H1 (cell line): ENCODE results near the gene NANOS2. TPM values are rescaled to one million over a fixed set of nuclear protein-coding genes. Genes with fewer than 3 reads are reported as not detected.

Experiments
- CTCF ChIA-PET: fragments of 300-600 bp; sonication (Branson Sonifier 250); formaldehyde crosslinking; loops from one replicate; lab custom pipeline; 2021; ENCODE audit not compliant: partially characterized antibody; lab: Charles Lee
- POLR2A ChIA-PET: fragments of 300-600 bp; sonication (Branson Sonifier 250); formaldehyde crosslinking; loops from one replicate; lab custom pipeline; 2021; ENCODE audit warnings: inconsistent platforms; ENCODE audit not compliant: partially characterized antibody; lab: Charles Lee
- DNase-seq, 2 experiments: peaks; one replicate each; pipeline versions ENCODE4 v3.0.0 to v3.0.0-alpha.2; 2010 to 2022; ENCODE audit warnings: low spot score in 2 of 2, low read depth in 1 of 2, mixed read lengths in 1 of 2
- FAIRE-seq: peaks from 2 replicates; lab custom pipeline; 2011; peaks lifted over from hg19 to GRCh38; lab: Jason Lieb, UNC
- H2AFZ ChIP-seq: 2 replicates; pipeline ENCODE4 v1.8.1; 2012; ENCODE audit warnings: low read length, inconsistent platforms
- H2AK5ac ChIP-seq: 2 replicates; pipeline ENCODE4 v1.6.1; 2013; ENCODE audit warnings: low read depth, low read length
- H2BK120ac ChIP-seq: replicated peaks from 2 replicates; pipeline ENCODE3; 2013; ENCODE audit warnings: low read depth, low read length, inconsistent platforms
- H2BK12ac ChIP-seq: 2 replicates; pipeline ENCODE4 v1.6.1; 2013; ENCODE audit warnings: low read depth, low read length
- H2BK15ac ChIP-seq: 2 replicates; pipeline ENCODE4 v1.6.1; 2013; ENCODE audit warnings: low read length
- H2BK20ac ChIP-seq: 2 replicates; pipeline ENCODE4 v1.6.1; 2013; ENCODE audit warnings: low read length
- H2BK5ac ChIP-seq: 2 replicates; pipeline ENCODE4 v1.6.1; 2013; ENCODE audit warnings: low read depth, low read length
- H3K14ac ChIP-seq: 2 replicates; pipeline ENCODE4 v1.6.1; 2013; ENCODE audit warnings: inconsistent platforms; ENCODE audit not compliant: insufficient read length
- H3K18ac ChIP-seq: 2 replicates; pipeline ENCODE4 v1.6.1; 2013; ENCODE audit warnings: low read length; ENCODE audit errors: extremely low read depth
- H3K23ac ChIP-seq: 2 replicates; pipeline ENCODE4 v1.6.1; 2013; ENCODE audit warnings: inconsistent platforms; ENCODE audit not compliant: insufficient read length
- H3K23me2 ChIP-seq: 2 replicates; pipeline ENCODE4 v1.6.1; 2013; ENCODE audit warnings: low read depth, low read length
- H3K27ac ChIP-seq: 2 replicates; pipeline ENCODE4 v1.6.1; 2011; ENCODE audit warnings: low read depth, low read length, inconsistent platforms
- H3K27me3 ChIP-seq, 4 experiments: replicated peaks in 1 of 4; 1 replicate in 1 of 4; 2 replicates in 3 of 4; pipeline versions ENCODE4 v1.6.1 to v1.8.1; 2011 to 2013; ENCODE audit warnings: low read length in 3 of 4, mild to moderate bottlenecking in 3 of 4, inconsistent platforms in 2 of 4, mixed read lengths in 2 of 4, moderate library complexity in 1 of 4; ENCODE audit not compliant: control insufficient read depth in 3 of 4, insufficient read depth in 3 of 4; ENCODE audit errors: extremely low read depth in 1 of 4
- H3K36me3 ChIP-seq, 4 experiments: 2 replicates each; pipeline versions ENCODE4 v1.6.1 to v1.8.1; 2011 to 2013; ENCODE audit warnings: mild to moderate bottlenecking in 4 of 4, low read length in 3 of 4, moderate library complexity in 2 of 4, control low read depth in 1 of 4, inconsistent platforms in 1 of 4; ENCODE audit not compliant: insufficient read depth in 4 of 4, control insufficient read depth in 2 of 4
- H3K4ac ChIP-seq: replicated peaks from 2 replicates; pipeline ENCODE3; 2013; ENCODE audit warnings: low read length, low read depth, mixed read lengths, inconsistent platforms; ENCODE audit not compliant: insufficient read length
- H3K4me1 ChIP-seq, 4 experiments: replicated peaks in 1 of 4; 1 replicate in 1 of 4; 2 replicates in 3 of 4; pipeline versions ENCODE4 v1.6.1 to v1.8.1; 2011 to 2013; ENCODE audit warnings: low read length in 3 of 4, inconsistent platforms in 2 of 4, mixed read lengths in 1 of 4; ENCODE audit not compliant: insufficient read depth in 4 of 4, control insufficient read depth in 3 of 4
- H3K4me2 ChIP-seq, 2 experiments: 2 replicates each; pipeline versions ENCODE4 v1.6.1 to v1.8.1; 2011 to 2013; ENCODE audit warnings: low read depth in 2 of 2, low read length in 2 of 2, control low read depth in 1 of 2, inconsistent platforms in 1 of 2, mild to moderate bottlenecking in 1 of 2; ENCODE audit not compliant: insufficient read depth in 1 of 2
- H3K4me3 ChIP-seq, 4 experiments: fragments of 200-600, 300-600 bp in 1 of 4; sonication (generic), shearing (Covaris generic), sonication (Bioruptor Twin) in 1 of 4; 2 replicates each; pipeline versions ENCODE4 v1.5.1 to v1.8.1; 2011 to 2016; ENCODE audit warnings: low read length in 4 of 4, low read depth in 3 of 4, control low read depth in 2 of 4, inconsistent platforms in 2 of 4, mild to moderate bottlenecking in 2 of 4, mixed read lengths in 1 of 4, moderate library complexity in 1 of 4; ENCODE audit not compliant: insufficient read depth in 2 of 4; ENCODE audit errors: extremely low read depth in 1 of 4
- H3K56ac ChIP-seq: replicated peaks from 2 replicates; pipeline ENCODE3; 2013; ENCODE audit warnings: low read depth, mild to moderate bottlenecking, mixed read lengths, low read length, inconsistent platforms; ENCODE audit not compliant: insufficient read length
- H3K79me1 ChIP-seq: 2 replicates; pipeline ENCODE4 v1.6.1; 2013; ENCODE audit warnings: low read depth, low read length, control low read depth
- H3K79me2 ChIP-seq, 2 experiments: 2 replicates each; pipeline versions ENCODE4 v1.6.1 to v1.8.1; 2012 to 2013; ENCODE audit warnings: low read length in 2 of 2, mild to moderate bottlenecking in 2 of 2, inconsistent platforms in 1 of 2; ENCODE audit not compliant: insufficient read depth in 2 of 2, control insufficient read depth in 1 of 2
- H3K9ac ChIP-seq, 4 experiments: replicated peaks in 1 of 4; 1 replicate in 1 of 4; 2 replicates in 3 of 4; pipeline versions ENCODE4 v1.6.1 to v1.8.1; 2011 to 2013; ENCODE audit warnings: low read depth in 3 of 4, low read length in 3 of 4, control low read depth in 2 of 4, mild to moderate bottlenecking in 2 of 4, moderate library complexity in 2 of 4, inconsistent platforms in 1 of 4; ENCODE audit errors: extremely low read depth in 1 of 4
- H3K9me3 ChIP-seq, 2 experiments: 2 replicates each; pipeline versions ENCODE4 v1.6.1 to v1.8.1; 2012 to 2013; ENCODE audit warnings: mild to moderate bottlenecking in 2 of 2, moderate library complexity in 2 of 2, control low read depth in 1 of 2, inconsistent platforms in 1 of 2, low read depth in 1 of 2, low read length in 1 of 2, mixed read lengths in 1 of 2; ENCODE audit not compliant: insufficient read depth in 2 of 2
- H4K20me1 ChIP-seq, 2 experiments: replicated peaks in 1 of 2; 2 replicates each; pipeline versions ENCODE3 to v1.8.1; 2011 to 2013; ENCODE audit warnings: inconsistent platforms in 2 of 2, low read length in 2 of 2, mild to moderate bottlenecking in 1 of 2; ENCODE audit not compliant: insufficient read depth in 2 of 2, control insufficient read depth in 1 of 2
- H4K5ac ChIP-seq: 2 replicates; pipeline ENCODE4 v1.6.1; 2013; ENCODE audit warnings: low read length, low read depth, mixed read lengths, inconsistent platforms; ENCODE audit not compliant: insufficient read length
- H4K8ac ChIP-seq: 2 replicates; pipeline ENCODE4 v1.8.0; 2013; ENCODE audit warnings: mild to moderate bottlenecking, moderate library complexity, low read length, inconsistent platforms; ENCODE audit not compliant: insufficient read depth; ENCODE audit errors: extremely low read depth
- H4K91ac ChIP-seq: replicated peaks from 2 replicates; pipeline ENCODE3; 2013; ENCODE audit warnings: low read length, mixed read lengths, inconsistent platforms; ENCODE audit not compliant: insufficient read length
- CHD1 ChIP-seq: IDR thresholded peaks from 2 replicates; pipeline ENCODE4 v1.6.1; 2012; ENCODE audit warnings: low read depth, low read length, improper control_type of control experiment
- MAFK ChIP-seq: IDR thresholded peaks from 2 replicates; pipeline ENCODE4 v1.6.1; 2012; ENCODE audit warnings: low read depth, mild to moderate bottlenecking, improper control_type of control experiment, low read length
- SIN3A ChIP-seq, 2 experiments: IDR thresholded peaks in 1 of 2; conservative IDR thresholded peaks in 1 of 2; 2 replicates each; pipeline ENCODE4 v1.6.1; 2011 to 2012; ENCODE audit warnings: low read length in 2 of 2, improper control_type of control experiment in 1 of 2, low read depth in 1 of 2, mild to moderate bottlenecking in 1 of 2
- TEAD4 ChIP-seq: IDR thresholded peaks from 2 replicates; pipeline ENCODE4 v1.6.1; 2012; ENCODE audit warnings: low read depth, low read length, inconsistent platforms, mixed read lengths
- WGBS, 2 experiments: shearing (Covaris generic) in 1 of 2; methylation state at CpG; one replicate each; pipeline versions ENCODE4 v1.1.6 to v1.1.7; 2013 to 2015; ENCODE audit warnings: low lambda C conversion rate in 2 of 2, mixed read lengths in 2 of 2, inconsistent platforms in 1 of 2, low coverage in 1 of 2, missing lambda C conversion rate in 1 of 2; ENCODE audit not compliant: insufficient replicate concordance in 2 of 2, insufficient coverage in 1 of 2, insufficient read length in 1 of 2; ENCODE audit errors: extremely low coverage in 1 of 2, missing lambda C conversion rate in 1 of 2; 5-methylcytosine and 5-hydroxymethylcytosine counted together
- polyA plus RNA-seq, 7 experiments: library from polyadenylated mRNA; depleted of rRNA in 3 of 7; stranded (reverse) in 5 of 7; unstranded in 2 of 7; fragments of >200 nt in 5 of 7; fragments of 200-250 nt in 2 of 7; gene quantifications; 1 replicate in 5 of 7; 2 replicates in 1 of 7; 4 replicates in 1 of 7; pipeline versions ENCODE4 v1.2.1 to v1.2.3, GENCODE V29; 2011 to 2013; ENCODE audit warnings: missing spikeins in 2 of 7, mixed read lengths in 2 of 7
- total RNA-seq: library from RNA; stranded (reverse); fragmentation: NEBNext Ultra II Directional; extraction: Animal tissue kit (Norgen Biotek cat#: 25700); gene quantifications from 2 replicates; pipeline ENCODE4 v1.2.1, GENCODE V29; 2021

NANOS2 gene
- total and polyA plus RNA-seq, 2 of the 8 experiments (the other 6 are each of a cell fraction or from before 2014, with no cell fraction given), result 0.20 TPM; not detected in 1

DNA sequence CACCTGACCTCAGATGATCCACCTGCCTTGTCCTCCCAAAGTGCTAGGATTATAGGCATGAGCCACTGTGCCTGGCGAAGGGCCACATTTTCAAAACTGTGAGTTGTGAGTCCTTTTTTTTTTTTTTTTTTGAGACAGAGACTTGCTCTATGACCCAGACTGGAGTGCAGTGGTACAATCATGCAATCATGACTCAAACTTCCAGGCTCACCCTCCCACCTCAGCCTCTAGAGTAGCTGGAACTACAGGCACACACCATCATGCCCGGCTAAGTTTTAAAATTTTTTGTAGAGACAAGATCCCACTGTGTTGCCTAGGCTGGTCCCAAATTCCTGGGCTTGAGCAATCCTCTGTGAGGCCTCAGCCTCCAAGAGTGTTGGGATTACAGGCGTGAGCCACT is 8.4 kb downstream of the NANOS2 start:
- Histone ChIP-seq H2AK5ac (no peak overlapping the region), H2BK5ac (no peak overlapping the region), H3K23me2 (peaks cover 16% of the 10 kb centered on the region; the same call in 1 of the 2 replicates), H3K9ac (no peak overlapping the region), H4K8ac (no peak overlapping the region), H3K9me3 (no peaks in the 10 kb centered on the region), H3K14ac (no peak overlapping the region), H3K4me1 (peaks cover 0 to 2% (median 0%) of the 10 kb centered on the region in 4 experiments; a peak in 3 of 7 replicates), H3K36me3 (no peaks in the 10 kb centered on the region), H3K23ac (no peak overlapping the region), H4K20me1 (peaks cover 0 to 2% of the 10 kb centered on the region in 2 experiments), H3K27me3 (peaks cover 0 to 4% (median 4%) of the 10 kb centered on the region in 4 experiments; a peak in 4 of 7 replicates), H2BK120ac (no peak overlapping the region), H3K27ac (no peak overlapping the region), H2AFZ (no peak overlapping the region), H2BK15ac (no peak overlapping the region), H4K5ac (no peak overlapping the region), H2BK20ac (no peak overlapping the region), H3K56ac (no peak overlapping the region), H3K18ac (no peak overlapping the region), H3K4me3 (no peak overlapping the region), H4K91ac (no peak overlapping the region), H3K79me1 (no peaks in the 10 kb centered on the region), H2BK12ac (no peak overlapping the region), H3K4me2 (no peak overlapping the region), H3K4ac (no peak overlapping the region), H3K79me2 (no peaks in the 10 kb centered on the region)
- TF ChIP-seq MAFK (no peak), SIN3A (conservative IDR thresholded peaks at IDR 0.05 in 1 of 2, IDR thresholded peaks at IDR 0.05 in 1 of 2; ENCODE audit: low read depth in 1 of 2, low read length in 2 of 2) (no peak), TEAD4 (no peak), CHD1 (no peak)
- ChIA-PET CTCF (no interaction called here), POLR2A (no interaction called here)
- DNase-seq (no peak), FAIRE-seq (no peak)
- 91% methylated on average over 2 of the region's 3 CpGs; no CpG with 5 or more reads in 1 of the 2 experiments for WGBS, 2 experiments
